PC-3 (cell line): ENCODE measurements around the gene GAS2L1. TPM values are rescaled to one million over a fixed set of nuclear protein-coding genes. Genes with fewer than 3 reads are reported as not detected.

Experiments
- ATAC-seq: fragments of 200-7000 bp; cut with Tn5 transposase; 2 replicates; pipeline ENCODE4 v1.9.1; 2020; ENCODE audit warnings: mild to moderate bottlenecking, moderate library complexity
- BruUV-seq: library from RNA; stranded (reverse); fragments of 400-500 nt; replicated peaks from 2 replicates; lab custom pipeline; 2021; lab: Mats Ljungman, UMichigan
- CTCF ChIA-PET: fragments of 300-600 bp; sonication (Branson Sonifier 250); formaldehyde crosslinking; loops from one replicate; lab custom pipeline; 2022; ENCODE audit warnings: antibody characterized with exemption; lab: Charles Lee
- POLR2A ChIA-PET: fragments of 300-600 bp; sonication (Branson Sonifier 250); formaldehyde crosslinking; loops from one replicate; lab custom pipeline; 2022; ENCODE audit warnings: antibody characterized with exemption; ENCODE audit not compliant: unreplicated experiment; lab: Charles Lee
- DNase-seq: peaks from one replicate; pipeline ENCODE4 v3.0.0-alpha.2; 2015
- H2AFZ ChIP-seq: fragments of 300-600 bp; sonication (generic); 2 replicates; pipeline ENCODE4 v1.6.0; 2016; ENCODE audit warnings: antibody characterized with exemption, low read length
- H3F3A ChIP-seq: fragments of 300-600 bp; sonication (generic); one replicate; pipeline ENCODE4 v1.6.0; 2017; ENCODE audit warnings: antibody characterized with exemption, low read length, control low read depth, mild to moderate bottlenecking; ENCODE audit not compliant: unreplicated experiment
- H3K27ac ChIP-seq: fragments of 300-600 bp; sonication (generic); 2 replicates; pipeline ENCODE4 v1.5.1; 2016; ENCODE audit warnings: mild to moderate bottlenecking, low read length
- H3K27me3 ChIP-seq: fragments of 300-600 bp; sonication (generic); 2 replicates; pipeline ENCODE4 v1.6.1; 2016; ENCODE audit warnings: low read length, mixed read lengths
- H3K36me3 ChIP-seq: fragments of 300-600 bp; sonication (generic); 2 replicates; pipeline ENCODE4 v1.6.1; 2016; ENCODE audit warnings: low read depth, mixed run types, low read length, mixed read lengths
- H3K4me1 ChIP-seq: fragments of 300-600 bp; sonication (generic); 2 replicates; pipeline ENCODE4 v1.5.1; 2016; ENCODE audit warnings: low read length; ENCODE audit not compliant: insufficient read depth
- H3K4me2 ChIP-seq: fragments of 300-600 bp; sonication (generic); 2 replicates; pipeline ENCODE4 v1.6.0; 2016; ENCODE audit warnings: low read length
- H3K4me3 ChIP-seq: fragments of 300-600 bp; sonication (generic); 2 replicates; pipeline ENCODE4 v1.5.1; 2016; ENCODE audit warnings: mild to moderate bottlenecking, low read length, mixed read lengths
- H3K79me2 ChIP-seq: fragments of 300-600 bp; sonication (generic); 2 replicates; pipeline ENCODE4 v1.6.1; 2017; ENCODE audit warnings: low read length, mixed read lengths
- H3K9ac ChIP-seq: fragments of 300-600 bp; sonication (generic); 2 replicates; pipeline ENCODE4 v1.6.0; 2016; ENCODE audit warnings: mild to moderate bottlenecking, low read length
- H3K9me2 ChIP-seq: fragments of 300-600 bp; sonication (generic); replicated peaks from 2 replicates; pipeline ENCODE4 v1.6.1; 2016; ENCODE audit warnings: mixed run types, low read length, mixed read lengths
- H3K9me3 ChIP-seq: fragments of 300-600 bp; sonication (generic); 2 replicates; pipeline ENCODE4 v1.6.1; 2016; ENCODE audit warnings: low read length, mixed read lengths
- H4K20me1 ChIP-seq: fragments of 300-600 bp; sonication (generic); 2 replicates; pipeline ENCODE4 v1.6.1; 2016; ENCODE audit warnings: low read length, mixed read lengths
- CTCF ChIP-seq: fragments of 300-600 bp; sonication (generic); conservative IDR thresholded peaks from 2 replicates; pipeline ENCODE4 v1.5.1; 2017; ENCODE audit warnings: antibody characterized with exemption, low read depth, mild to moderate bottlenecking, low read length
- EZH2 ChIP-seq: fragments of 300-600 bp; sonication (generic); IDR thresholded peaks from one replicate; pipeline ENCODE4 v1.6.1; 2017; ENCODE audit warnings: antibody characterized with exemption, mild to moderate bottlenecking, low read length; ENCODE audit not compliant: unreplicated experiment
- EZH2phosphoT487 ChIP-seq: fragments of 300-600 bp; sonication (generic); IDR thresholded peaks from 2 replicates; pipeline ENCODE4 v1.6.1; 2018; ENCODE audit warnings: mild to moderate bottlenecking, antibody characterized with exemption, low read length, borderline replicate concordance
- intact Hi-C: fragments of 100-400 bp; cut with micrococcal nuclease; formaldehyde crosslinking; loops from 2 replicates; pipeline ENCODE4 v1.9.0; 2023
- total RNA-seq: library from RNA; depleted of rRNA; stranded (reverse); fragments of >200 nt; gene quantifications from 2 replicates; pipeline ENCODE4 v1.2.3, GENCODE V29; 2014

Gene GAS2L1
- total RNA-seq, 1 experiment from 2014 or later: 58.4 TPM

- BruUV-seq: no TSS peak
- Histone ChIP-seq H2AFZ (no peak overlapping the region), H3K27me3 (no peaks in the 10 kb centered on the region), H3K4me1 (peaks cover 12% of the 10 kb centered on the region), H4K20me1 (peaks cover 5% of the 10 kb centered on the region; the same call in 1 of the 2 replicates), H3K36me3 (0 out of 2 replicates have a peak, but pooled peaks cover 5% of the 10 kb centered on the region), H3K27ac (no peak overlapping the region), H3K79me2 (no peaks in the 10 kb centered on the region), H3K9me3 (no peaks in the 10 kb centered on the region), H3K9me2 (no peaks in the 10 kb centered on the region), H3K4me2 (no peak overlapping the region), H3K9ac (no peak overlapping the region), H3K4me3 (no peak overlapping the region), H3F3A (peaks cover 6% of the 10 kb centered on the region)
- ATAC-seq (no peak), DNase-seq (no peak)
- no peak for TF ChIP-seq EZH2
- TF ChIP-seq EZH2phosphoT487: no peak
- no peak for TF ChIP-seq CTCF
- CTCF ChIA-PET: no interaction called here
- POLR2A ChIA-PET: no interaction called here
- intact Hi-C loops: no loop called here
Observed at GRCh38 chr22:29330291-29330690, 23.8 kb downstream of the GAS2L1 start.

- intact Hi-C loops: no loop called here
- Histone ChIP-seq H3K9me2 (no peaks in the 10 kb centered on the region), H3K4me1 (peaks cover 16% of the 10 kb centered on the region), H2AFZ (no peak overlapping the region), H3K9ac (no peak overlapping the region), H3K9me3 (no peaks in the 10 kb centered on the region), H3K27me3 (no peaks in the 10 kb centered on the region), H3K79me2 (no peaks in the 10 kb centered on the region), H3F3A (peaks cover 9% of the 10 kb centered on the region), H3K4me2 (no peak overlapping the region), H3K4me3 (no peak overlapping the region), H4K20me1 (peaks cover 5% of the 10 kb centered on the region; the same call in 1 of the 2 replicates), H3K27ac (no peak overlapping the region), H3K36me3 (0 out of 2 replicates have a peak, but pooled peaks cover 5% of the 10 kb centered on the region)
- ChIA-PET POLR2A (no interaction called here), CTCF (no interaction called here)
- ATAC-seq: no peak
- no peak for TF ChIP-seq EZH2
- no peak for DNase-seq
- BruUV-seq: no TSS peak
Observed at GRCh38 chr22:29330753-29331152, 24.3 kb downstream of the GAS2L1 start.

GRCh38 chr22:29331213-29331612 lies 24.8 kb downstream of the GAS2L1 start:
- TF ChIP-seq EZH2 (no peak), CTCF (no peak), EZH2phosphoT487 (no peak)
- H4K20me1 ChIP-seq: peaks cover 5% of the 10 kb centered on the region; the same call in 1 of the 2 replicates
- H3K27me3 ChIP-seq: no peaks in the 10 kb centered on the region
- H3K79me2 ChIP-seq: no peaks in the 10 kb centered on the region
- DNase-seq: no peak
- H3K9me2 ChIP-seq: no peaks in the 10 kb centered on the region
- ChIA-PET POLR2A (no interaction called here), CTCF (no interaction called here)
- ATAC-seq: no peak
- H2AFZ ChIP-seq: no peak overlapping the region
- peaks cover 5% of the 10 kb centered on the region; the same call in 1 of the 2 replicates for H3K36me3 ChIP-seq
- no TSS peak for BruUV-seq
- peaks cover 18% of the 10 kb centered on the region for H3K4me1 ChIP-seq
- no peak overlapping the region for H3K9ac ChIP-seq
- no peak overlapping the region for H3K4me2 ChIP-seq
- no peak overlapping the region for H3K4me3 ChIP-seq
- H3K9me3 ChIP-seq: no peaks in the 10 kb centered on the region
- intact Hi-C loops: no loop called here
- no peak overlapping the region for H3K27ac ChIP-seq
- H3F3A ChIP-seq: peaks cover 9% of the 10 kb centered on the region
